SIG-M5 (cell line): Measurements from ENCODE around the gene CUL2.
"Not testable (repeated sequence)": the region's sequence is repeated elsewhere in the genome, so short reads cannot be mapped to it uniquely, and the experiment has no call there.

Source experiments
- DNase-seq: peaks from one replicate; lab custom pipeline; 2025; lab: John Stamatoyannopoulos, UW

CUL2 gene

DNA sequence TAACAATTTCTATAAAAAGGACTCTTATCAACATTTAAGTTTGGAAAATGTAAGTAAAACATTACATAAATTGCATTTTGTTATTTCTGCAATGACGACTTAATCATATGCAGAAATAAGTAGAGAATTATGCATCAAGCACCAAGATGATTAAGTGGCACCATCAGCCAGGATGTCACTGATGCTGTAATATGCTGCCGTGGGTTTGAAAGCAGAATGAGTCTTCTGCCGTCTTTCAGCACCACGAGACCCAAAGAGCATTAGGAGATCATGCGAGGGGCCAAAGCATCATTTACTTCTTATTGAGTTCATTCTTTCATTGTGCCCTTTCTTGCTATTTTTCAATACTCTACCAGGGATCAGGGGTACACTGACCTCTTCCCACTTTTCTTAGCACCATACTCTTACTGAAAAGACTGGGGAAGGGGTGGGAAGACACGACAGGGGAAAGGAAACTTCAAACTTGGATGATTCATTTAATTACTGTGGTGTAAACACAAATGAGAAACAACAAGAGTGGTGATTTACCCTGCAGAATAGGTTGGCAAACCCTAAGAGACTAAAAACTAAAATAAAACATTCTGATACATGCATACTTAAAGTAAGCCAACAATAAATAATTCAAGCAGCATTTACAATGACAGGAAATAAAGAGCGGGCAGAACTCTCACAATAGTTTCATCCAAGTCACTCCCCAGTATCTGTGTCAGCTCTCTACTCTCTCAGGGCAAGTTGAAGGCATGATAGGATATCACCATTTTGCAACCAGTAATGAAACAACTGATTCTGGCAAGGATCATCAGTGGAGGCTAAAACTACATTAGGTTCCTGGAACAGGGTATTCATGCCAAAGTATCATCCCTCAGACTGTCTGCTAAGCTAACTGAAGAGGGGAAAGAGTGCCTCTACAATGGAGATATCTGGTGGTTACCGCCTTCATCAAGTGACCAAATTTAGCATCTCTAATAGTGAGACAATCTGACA lies 70.8 kb downstream of the CUL2 start:
- DNase-seq, result no peak

DNA sequence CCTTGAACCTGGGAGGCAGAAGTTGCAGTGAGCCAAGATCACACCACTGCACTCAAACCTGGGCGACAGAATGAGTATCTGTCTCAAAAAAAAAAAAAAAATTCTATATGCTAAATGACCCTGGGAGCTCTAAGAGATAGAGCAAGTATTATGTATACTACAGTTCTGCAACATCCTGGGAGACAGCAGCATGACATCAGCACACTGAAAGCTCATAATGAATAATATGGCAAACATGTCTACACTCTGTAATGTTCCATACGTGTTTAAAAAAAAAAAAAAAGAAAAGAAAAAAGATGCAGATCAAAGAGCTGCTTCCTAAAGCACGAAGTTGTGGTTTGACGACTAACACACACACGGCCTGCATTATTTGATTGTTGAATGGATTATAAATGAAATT lies 72.5 kb downstream of the CUL2 start:
- DNase-seq, result no peak

DNA sequence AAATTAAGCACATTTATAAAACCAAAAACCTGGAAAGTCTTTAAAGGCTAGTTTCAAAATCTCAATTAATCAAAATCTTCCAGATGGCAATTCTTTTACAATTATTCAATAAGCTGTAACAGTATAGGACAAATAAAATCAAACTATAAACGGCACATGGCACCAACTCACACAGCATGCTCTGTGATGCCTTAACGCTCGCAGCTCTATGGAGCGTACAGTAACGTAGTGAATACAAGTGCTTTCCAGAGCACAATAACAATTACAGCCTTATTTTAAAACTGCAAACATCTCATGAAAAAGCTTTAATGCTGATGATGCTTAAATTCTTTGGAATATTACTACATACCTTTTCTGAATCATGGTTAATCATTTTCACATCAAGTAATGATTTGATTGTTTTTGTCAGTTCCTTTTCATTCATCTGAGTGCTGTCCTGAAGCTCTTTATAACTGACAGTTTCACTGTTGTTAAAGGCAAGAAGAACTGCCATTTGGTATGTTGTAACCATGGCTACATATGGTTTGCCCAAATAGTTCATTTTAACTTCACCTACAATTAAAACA lies 74.2 kb downstream of the CUL2 start:
- no peak for DNase-seq

DNA sequence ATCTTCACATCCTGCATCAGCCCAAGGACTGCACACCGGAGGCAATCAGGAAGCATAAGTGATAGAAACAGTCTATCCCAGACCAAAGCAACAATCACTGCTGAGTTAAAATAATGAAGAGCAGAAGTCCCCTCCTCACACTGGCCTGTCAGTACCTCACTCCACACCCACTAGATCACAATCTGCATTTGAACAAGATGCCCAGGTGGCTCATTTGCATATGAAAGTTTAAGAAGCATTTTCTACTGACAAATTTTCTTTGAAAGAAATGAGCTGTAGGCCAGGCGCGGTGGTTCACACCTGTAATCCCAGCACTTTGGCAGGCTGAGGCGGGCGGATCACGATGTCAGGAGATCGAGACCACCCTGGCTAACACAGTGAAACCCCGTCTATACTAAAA lies 77.4 kb downstream of the CUL2 start:
- DNase-seq, result no peak

DNA sequence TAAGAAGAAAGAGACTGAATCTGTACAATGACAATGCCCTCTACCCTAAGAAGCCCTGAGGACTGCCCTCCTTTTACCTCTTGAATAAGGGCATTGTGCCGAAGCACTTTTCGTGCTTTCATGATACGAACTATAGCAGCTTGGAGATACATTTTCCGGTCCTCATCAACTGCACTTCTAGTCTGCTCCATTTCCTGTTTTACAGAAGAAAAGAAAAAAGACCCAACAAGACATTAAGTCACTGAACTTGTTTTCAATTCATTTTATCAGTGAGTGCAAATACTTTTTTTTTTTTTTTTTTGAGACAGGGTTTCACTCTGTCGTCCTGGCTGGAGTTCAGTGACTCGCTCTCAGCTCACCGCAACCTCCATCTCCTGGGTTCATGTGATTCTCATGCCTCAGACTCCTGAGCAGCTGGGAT lies 78.4 kb downstream of the CUL2 start:
- DNase-seq, result no peak

DNA sequence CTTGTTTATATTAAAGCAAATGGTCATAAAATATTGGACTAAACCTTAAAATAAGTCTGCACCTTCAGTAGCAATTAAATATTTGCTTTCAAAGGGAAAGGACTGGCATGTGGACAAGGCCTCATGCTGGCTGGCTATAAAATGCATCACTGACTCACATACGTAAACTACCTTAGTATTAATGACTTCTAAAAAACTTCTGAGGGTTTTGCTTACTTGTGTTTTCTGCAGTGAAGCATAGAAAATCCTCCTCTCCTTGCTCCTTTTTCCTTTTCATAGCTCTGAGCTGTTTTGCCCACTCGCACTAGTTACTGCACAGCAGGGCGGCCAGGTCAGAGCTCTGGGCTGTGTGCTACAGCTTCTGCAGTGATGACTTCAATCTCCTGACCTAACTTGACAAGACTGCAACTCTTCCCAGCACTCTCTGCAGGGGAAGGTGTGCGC lies 82.3 kb downstream of the CUL2 start:
- DNase-seq, result no peak

DNA sequence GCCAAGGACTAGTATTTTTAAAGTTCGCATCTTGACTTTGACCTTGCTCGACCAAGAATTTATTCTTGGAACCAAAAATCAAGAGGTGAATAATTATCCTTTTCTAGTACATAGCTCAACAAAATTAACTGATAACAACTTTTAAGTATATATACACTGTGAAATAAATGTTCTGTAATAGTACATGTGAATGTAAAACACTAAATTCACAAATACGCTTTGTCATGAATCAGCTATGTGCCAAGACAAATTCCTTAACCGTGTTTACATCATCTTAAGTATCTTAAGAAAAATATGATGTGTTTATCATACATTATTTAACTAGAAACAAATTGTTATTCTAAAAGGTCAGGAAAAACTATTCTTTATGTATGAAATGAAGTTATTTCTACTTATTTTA lies 83.3 kb downstream of the CUL2 start:
- DNase-seq, result no peak

DNA sequence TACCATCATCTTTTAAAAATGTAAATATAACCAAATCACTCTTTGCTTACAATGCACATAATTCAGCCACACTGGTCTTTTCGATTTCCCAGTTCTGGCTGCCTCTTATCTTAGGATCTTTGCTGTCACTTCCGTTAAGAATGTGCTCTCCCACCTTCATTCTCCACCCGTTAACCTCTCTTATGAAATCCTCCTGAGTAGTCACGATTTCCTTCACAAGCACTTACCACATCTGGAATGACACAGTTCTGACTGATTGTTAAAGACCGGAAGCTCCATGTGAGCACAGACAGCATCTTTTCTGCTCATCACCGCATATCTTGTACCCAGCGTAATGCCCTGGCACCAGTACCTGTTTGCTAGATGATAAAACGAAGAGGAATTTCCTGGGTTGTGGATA lies 84.3 kb downstream of the CUL2 start:
- DNase-seq, result peak; percentile 85

DNA sequence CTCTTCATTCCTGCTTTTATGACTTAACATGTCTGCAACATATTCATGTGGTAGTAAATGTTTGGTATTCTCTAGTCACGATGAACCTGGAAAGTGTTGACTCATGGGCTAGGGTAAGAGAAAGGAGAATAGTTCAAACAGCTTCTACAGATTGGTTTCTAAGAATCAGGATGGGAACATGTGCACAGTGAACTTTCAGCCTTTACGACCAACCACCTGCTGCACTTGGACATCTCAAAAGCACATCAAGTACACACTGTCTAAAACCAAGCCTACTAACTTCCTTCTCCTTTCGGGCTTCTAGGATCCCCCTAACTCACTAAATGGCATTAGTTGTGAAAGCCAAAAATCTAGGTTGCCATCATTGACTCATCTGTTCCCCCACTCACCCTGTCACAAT lies 85.5 kb downstream of the CUL2 start:
- peak; percentile 15 for DNase-seq

DNA sequence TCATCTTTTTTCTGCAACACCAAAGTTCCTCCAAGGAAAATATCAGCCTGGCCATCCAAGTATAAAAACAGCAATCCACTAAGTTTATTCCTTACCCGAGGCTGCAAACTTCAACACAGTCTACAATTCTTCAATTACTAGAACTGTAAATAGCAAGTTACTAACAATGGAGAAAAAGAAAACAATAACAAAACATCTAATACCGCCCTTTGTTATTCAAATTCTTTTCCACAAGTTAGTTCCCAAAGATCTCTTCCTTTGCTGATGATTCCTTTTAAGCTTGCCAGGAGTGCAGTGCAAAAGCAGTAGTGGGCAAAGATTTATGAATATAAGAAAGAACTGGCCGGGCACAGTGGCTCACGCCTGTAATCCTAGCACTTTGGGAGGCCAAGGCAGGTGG lies 86.2 kb downstream of the CUL2 start:
- no peak for DNase-seq

DNA sequence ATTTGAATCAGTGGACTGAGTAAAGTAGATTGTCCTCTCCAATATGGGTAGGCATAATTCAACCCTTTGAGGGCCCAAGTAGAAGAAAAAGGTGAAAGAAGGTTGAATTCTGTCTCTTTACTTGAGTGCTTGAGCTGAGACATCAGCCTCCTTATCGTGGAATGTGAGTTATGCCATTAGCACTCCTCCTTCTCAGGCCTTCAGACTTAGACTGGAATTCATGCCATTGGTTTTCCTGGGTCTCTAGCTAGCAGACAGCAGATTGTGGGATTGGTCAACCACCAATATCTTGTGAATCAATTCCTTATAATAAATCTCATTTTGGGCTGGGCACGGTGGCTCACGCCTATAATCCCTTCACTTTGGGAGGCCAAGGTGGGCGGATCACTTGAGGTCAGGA lies 89.2 kb downstream of the CUL2 start:
- DNase-seq, result no peak

DNA sequence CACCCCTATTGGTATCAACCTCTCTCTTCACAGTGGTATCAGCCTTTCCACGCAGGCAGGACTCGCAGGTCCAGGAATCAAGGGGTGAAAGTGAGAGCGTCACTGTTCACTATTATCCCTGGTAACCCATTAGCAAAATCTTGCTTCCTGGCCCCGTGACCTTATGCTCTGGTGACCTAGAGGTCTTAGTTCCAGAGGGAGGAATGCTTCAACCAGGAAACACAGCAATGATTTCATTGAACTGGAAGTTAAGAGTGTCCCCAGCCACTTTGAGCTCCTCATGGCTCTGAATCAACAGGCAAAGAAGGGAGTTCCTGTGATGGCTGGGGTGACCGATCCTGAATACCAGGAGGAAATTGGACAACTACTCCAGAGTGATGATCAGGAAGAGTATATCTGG lies 90.6 kb downstream of the CUL2 start:
- no peak for DNase-seq

DNA sequence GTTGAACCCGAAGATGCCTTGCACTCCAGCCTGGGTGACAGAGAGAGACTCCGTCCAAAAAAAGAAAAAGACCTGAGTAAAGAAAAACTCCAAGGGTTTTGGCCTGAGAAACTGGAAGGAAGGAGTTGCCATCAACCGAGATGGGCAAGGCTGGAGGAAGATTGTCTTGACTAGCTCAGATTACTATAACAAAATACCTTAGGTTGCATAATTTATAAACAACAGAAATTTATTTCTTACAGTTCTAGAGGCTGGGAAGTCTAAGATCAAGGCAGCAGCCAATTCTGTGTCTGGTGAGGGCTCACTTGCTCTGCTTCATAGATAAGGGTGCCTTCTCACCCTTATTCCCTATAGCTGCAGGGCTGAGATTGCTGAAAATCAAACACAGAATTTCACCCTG lies 91.2 kb downstream of the CUL2 start:
- no peak for DNase-seq

DNA sequence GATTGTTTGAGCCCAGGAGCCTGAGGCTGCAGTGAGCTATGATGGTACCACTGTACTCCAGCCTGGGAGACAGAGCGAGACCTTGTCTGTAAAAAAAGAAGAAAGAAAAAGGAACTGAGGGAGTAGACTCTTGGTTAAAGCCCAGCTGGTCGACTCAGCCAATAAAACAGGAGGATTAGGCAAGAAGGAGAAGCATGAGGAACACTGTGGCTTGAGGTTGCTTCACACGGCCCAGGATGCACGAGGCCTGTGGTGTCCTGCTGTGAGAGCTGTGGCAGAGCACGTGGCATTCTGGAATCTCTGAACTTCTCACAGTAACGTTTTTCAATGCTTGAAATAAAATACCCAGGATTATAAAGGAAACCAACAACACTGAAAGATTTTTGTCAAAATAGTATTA lies 93.3 kb downstream of the CUL2 start:
- peak; percentile 91 for DNase-seq

DNA sequence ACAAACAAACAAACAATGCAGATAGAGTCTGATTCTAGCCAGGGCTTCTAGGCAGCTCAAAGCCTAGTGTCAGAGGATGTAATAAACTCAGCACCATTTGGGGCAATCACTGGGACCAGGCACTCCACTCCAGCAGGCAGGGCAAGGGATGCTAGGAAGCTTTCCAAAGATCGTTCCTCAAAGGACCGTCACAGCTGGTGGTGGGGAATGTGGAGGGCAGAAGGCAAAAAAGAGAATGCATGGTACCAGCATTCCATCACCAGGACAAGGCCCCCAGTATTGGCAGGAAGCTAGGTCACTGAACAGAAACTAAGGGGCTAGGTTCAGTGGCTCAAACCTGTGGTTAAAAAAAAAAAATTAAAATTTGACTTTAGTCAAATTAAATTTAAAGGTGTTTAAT lies 94.2 kb downstream of the CUL2 start:
- DNase-seq, result no peak

DNA sequence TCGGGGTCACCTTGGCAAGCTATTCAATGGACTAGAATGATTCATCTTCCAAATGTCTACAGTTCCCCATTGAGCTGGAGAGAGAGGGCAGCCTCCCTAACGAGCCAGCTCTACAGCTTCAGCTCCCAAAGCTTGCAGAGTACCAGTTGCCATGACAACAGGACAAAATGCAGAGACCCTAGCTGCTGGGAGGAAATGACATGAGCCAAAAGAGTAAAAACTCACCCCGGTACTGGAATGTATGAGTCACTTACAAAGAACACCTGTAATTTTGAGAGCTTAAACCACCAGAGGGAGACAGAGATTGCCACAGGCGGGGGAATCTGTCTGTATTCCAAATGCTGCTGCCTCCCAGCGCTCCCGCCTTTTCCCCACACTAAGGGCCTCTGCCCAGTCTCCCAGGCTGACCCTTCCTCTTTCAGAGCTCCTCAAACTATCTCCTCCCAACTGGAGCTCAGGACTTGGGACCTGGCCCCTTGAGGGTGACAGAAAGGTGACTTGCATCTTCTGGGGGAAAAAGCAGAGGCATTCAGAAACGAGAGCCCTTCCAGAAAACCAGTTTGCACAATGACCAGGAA lies 95.5 kb downstream of the CUL2 start:
- DNase-seq, result no peak

DNA sequence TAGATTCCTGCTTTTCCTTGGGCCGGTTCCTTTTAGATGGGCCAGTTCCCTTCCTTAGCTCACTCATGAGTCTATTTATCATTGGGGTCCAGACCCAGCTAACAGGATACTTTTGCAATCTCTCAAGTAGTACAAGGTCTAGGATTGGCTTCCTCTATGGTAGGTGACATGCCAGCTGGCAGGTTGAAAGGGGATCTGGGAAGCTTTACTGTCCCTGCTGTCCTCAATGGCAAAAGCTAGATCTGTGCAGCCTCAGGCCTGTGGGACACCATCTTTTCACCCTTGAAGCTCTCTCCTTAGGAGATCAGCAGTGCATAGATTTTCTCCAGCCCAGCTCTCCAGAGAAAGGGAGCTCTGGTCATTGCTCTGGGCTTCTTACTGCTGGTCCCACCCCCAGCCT lies 96.4 kb downstream of the CUL2 start:
- no peak for DNase-seq

DNA sequence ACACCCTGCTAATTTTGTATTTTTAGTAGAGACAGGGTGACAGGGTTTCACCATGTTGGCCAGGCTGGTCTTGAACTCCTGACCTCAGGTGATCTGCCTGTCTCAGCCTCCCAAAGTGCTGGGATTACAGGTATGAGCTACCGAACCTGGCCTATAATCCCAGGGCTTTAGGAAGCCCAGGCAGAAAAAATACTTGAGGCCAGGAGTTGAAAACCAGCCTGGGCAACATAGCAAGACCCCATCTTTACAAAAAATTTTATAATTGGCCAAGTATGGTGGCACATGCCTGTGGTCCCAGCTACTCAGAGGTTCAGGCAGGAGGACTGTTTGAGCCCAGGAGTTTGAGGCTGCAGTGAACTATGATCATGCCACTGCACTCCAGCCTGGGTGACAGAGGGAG lies 99.0 kb downstream of the CUL2 start:
- DNase-seq, result not testable (repeated sequence)

DNA sequence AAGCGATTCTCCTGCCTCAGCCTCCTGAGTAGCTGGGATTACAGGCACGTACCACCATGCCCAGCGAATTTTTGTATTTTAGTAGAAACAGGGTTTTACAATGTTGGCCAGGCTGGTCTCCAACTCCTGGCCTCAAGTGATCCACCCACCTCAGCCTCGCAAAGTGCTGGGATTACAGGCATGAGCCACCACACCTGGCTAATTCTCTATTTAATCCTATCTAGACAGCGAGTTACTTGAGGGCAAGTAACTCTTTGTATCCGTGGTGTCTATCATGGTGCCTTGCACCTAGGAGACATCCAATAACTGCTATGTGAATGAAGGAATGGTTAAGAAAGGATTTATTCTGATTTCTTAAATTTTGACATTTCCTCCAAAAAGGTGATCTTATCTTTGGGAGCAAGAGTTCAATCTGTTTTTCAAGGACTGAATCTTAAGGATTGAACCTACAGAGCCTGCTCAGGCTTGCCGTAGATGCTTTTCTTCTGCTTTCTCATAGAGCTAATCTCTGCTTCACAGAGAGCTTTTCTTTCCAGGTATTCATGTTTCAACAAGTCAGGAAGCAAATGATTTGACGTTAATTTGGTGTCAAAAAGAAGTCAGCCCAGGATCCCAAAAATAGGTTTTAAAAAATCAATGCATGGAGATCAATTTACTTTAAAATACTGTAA lies 101.6 kb downstream of the CUL2 start:
- DNase-seq, result no peak

DNA sequence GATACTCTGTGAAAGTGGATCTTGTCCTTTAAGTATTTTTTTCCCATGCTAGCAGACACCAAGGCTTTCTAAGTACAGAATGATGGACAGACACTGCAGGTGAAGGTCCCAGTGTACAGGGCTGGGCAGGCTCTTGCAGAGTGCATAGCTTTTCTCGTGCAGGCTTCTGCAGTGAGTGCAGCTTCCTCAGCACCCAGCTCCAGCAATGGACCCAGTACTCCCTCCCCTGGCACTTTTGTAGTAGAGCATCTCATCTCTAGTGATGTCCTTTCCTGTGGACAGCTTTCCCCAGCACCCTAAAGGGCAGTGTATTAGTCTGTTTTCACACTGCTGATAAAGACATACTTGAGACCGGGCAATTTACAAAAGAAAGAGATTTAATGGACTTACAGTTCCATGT lies 104.3 kb downstream of the CUL2 start:
- no peak for DNase-seq

DNA sequence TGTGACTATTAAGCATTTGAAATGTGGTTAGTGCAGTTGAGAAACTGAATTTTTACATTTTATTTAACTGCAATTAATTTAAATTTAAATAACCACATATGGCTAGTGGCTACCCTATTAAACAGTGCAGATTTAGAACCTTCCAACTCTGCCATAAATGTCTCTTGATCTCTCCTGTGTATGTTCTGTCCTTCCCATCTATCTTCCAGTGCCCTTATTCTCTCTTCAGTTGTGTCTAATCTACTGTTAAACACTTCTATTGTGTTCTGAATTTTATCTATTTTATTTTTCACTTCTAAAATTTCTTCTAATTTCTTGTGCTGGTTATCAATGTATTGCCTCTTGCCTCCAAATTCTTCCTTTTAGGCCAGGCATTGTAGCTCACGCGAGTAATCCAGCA lies 105.0 kb downstream of the CUL2 start:
- DNase-seq, result no peak

DNA sequence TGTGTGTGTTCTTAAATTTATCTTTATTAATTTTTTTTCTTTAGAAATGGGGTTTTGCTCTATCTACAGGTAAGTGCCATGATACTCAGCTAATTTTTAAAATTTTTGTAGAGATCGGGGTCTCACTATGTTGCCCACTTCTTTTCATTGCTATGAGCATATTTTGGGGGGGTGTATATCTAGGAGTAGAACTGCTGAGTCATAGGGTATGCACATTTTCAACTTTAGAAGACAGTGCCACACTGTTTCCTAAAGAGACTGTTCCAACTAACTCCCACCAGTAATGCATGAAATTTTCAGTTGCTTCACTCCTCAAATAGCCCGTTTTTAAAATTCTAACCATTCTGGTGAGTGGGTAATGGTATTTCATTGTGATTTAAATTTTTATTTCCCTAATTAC lies 108.3 kb downstream of the CUL2 start:
- no peak for DNase-seq

DNA sequence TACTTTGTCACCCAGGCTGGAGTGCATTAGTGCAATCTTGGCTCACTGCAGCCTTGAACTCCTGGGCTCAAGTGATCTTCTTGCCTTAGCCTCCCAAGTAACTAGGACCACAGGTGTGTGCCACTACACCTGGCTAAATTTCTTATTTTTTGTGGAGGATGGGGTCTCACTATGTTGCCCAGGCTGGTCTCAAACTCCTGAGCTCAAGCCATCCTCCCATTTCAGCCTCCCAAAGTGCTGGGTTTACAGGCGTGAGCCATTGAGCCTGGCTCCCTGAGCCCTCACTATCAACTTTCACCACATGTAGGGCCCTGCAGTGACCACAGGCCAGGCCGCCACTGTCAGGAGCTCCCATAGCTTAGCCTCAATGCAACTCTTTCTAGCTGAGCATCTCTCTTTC lies 110.2 kb downstream of the CUL2 start:
- DNase-seq, result no peak
